Myocyte (in vitro differentiated cells): Measurements from ENCODE around the gene MRPL2. TPM values are rescaled to one million over a fixed set of nuclear protein-coding genes. Genes with fewer than 3 reads are reported as not detected.
A peak's percentile ranks its signal among the peaks of the same experiment; 100 is the strongest.
"Not testable (repeated sequence)": the region's sequence is repeated elsewhere in the genome, so short reads cannot be mapped to it uniquely, and the experiment has no call there.

Experiments
- DNase-seq: peaks from one replicate; pipeline ENCODE4 v3.0.0-alpha.2; 2012; ENCODE audit warnings: low read depth
- total RNA-seq: library from RNA; depleted of rRNA; stranded (reverse); fragments of >200 nt; gene quantifications from 2 replicates; pipeline ENCODE4 v1.2.3, GENCODE V29; 2014

Gene MRPL2
- total RNA-seq, 1 donor from 2014 or later: 27.3 TPM

DNA sequence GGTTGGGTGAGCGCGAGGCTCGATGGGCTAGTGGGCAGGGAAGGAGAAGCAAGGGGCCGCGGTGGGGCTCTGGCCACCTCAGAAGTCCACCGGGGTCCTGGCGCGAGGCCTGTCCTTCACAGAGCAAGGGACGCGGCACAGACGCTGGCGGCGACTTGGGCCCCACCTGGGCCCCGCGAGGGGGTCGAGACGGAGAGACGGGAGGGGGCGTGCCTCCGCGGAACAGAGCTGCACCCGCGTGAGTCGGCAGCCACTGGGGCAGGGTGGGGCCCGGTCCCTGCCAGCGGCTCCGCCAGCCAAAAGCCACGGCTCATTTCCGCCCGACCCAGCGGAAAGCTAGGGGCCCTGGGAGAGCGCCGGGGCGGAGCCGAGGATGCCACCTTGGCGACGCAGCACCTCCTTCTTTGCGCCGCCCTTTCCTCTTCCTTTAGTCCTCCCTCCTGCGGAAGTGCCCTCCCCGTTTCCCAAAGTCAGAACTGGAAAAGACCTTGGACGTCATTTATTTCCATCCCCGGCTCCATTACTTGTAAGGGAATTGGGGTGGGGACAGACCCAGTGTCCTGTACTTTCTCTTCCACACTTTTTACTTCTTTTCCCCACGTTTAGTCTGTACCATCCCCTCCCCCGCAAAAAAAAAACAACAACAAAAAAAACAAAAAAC lies 5.6 kb downstream of the MRPL2 start, which contains the start of gene CUL7:
TSS of gene CUL7 (minus strand) at position 307 of the 661 bp plus-strand sequence. CDS start 1,063 bp downstream, outside the sequence.
- DNase-seq: peak; percentile 96

DNA sequence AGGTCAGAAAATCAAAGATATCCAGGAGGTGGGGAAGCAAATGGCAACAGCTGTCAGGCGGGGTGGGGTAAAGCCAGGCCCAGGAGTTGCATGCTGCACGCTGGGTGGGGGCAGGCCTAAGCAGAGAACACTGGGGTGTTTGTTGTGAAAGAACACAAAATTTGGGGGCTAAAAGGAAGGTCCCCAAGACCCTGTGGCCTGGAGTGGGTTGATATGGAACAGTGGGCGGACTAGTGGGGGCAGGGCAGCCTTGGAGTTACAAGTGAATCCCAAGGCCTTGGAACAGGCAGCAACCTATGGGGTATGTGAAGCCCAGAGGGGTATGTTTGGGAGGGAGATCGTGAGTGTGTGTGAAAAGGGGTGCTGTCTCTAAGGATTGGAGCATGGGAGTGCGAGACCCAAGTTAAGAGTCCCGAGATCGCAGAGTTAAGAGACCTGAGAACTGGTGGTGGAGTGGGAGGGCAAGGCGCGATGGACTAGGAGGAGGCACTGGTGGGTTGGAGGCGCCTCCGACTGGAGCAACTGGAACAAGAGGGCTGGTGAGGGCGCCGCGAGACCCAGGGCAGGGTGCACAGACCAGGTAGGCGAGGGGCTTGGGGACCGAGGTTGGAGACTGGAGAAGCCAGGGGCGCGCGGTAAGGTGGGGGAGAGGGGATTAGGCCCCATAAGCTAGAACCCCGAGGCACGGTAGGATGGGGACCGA lies 6.2 kb downstream of the MRPL2 start:
- DNase-seq: peak; percentile 68

DNA sequence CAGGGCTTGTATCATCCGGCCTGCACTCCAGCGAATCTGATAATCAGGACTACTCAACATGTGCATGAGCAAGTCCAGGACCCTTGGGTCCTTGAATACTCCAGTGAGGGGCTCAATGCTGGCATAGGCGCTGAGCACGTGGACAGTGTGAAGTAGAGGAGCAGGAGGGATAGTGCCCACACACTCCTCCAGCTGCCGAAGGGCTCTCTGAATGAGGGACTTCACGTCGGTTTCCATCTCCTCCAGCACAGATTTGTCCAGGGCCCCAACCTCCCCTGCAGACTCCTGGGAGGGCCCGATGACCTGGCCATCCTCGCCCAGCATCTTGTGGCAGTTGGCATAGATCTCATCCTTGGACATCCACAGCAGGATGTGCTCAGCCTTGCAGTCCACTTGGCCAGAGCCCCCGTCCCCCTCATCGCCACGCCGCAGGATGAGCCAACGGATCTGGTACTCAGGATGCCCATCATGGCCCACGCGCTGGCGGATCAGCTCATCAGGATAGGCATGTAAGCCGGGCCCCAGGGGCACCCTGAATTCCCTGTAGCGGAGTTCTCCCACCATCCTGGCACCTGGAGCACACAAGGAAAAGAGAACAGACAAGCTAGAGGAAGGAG lies 6.9 kb downstream of the MRPL2 start:
- no peak for DNase-seq

DNA sequence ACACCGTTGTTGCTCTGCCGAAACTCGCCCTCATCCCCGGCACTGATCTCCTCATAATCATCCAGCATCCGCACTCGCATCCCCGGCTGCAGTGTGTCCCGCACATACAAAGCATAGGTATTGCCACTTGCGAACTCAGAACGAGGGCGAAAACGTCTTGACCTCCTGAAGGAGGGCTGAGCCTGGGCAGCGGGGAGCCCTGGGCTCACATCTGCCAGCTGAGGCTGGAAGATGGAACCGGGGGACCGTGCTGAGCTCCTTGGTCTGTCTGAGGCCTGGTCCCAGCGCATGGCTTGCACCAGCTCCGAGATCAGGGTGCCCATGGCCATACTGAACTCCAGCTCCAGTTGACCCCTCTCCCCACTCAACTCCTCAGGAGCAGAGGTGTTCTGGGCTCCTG lies 8.3 kb downstream of the MRPL2 start:
- no peak for DNase-seq

DNA sequence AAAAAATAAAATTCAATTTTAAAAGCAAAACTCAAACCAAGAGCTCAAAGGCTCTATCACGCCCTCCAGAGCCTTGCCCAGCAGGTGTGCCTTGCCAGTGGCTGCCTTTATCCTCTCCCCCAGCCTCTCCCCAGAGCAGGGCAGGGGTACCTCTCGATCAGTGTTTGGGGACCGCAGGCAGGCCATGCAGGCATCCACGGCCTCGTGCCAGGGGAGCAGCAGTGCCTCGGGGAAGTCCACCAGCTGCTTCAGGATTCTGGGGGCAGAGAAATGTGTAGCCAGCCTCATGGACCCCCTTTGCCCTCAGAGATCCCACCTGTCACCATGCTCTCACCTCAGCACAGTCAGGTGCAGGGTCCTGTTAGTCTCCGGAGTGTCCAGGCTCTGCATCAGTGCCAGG lies 11.2 kb downstream of the MRPL2 start:
- DNase-seq: no peak

DNA sequence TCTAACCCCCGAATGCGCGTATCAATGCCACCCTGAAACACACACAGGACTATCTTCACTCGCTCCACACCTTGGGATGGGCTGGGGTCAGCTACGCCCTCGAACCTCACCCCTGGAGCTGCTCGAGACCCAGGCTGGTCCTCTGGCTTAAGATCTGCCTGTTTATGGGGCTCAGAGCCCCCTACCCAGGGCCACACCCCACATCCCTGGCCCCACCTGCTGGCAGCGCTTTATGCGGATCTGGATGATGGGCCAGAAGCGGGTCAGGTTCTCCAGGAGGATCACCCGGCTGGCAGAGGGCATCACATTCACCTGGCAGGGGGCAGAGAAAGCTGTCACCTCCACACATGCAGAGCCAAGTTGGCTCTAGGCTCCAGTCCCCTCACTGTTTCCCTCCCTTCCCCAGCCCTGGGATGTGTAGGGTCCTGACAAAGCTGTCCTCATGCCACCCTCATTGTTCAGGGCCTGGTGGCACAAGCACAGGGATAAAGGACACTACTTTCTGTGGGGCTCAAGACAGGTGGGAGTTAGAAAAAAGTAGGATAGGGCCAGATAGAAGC lies 13.8 kb downstream of the MRPL2 start:
- no peak for DNase-seq

DNA sequence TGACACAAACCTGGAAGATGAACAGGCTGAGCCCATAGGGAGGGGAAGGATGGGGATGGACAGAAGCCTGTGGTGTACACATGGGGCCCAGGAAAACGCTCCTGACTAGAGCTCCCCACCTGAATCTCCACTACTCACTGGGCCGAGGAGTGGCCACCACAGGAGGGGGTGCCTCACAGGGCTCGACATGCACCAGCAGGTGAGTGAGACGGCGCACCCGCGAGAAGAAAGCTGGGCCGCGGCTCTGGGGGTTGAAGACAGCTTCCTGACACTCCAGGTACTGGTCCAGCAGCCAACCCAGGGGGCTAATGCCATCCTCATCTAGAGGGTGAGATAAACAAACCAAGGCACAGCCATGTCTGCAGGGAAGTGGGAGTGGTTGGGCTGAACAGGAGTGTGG lies 15.9 kb downstream of the MRPL2 start:
- no peak for DNase-seq

DNA sequence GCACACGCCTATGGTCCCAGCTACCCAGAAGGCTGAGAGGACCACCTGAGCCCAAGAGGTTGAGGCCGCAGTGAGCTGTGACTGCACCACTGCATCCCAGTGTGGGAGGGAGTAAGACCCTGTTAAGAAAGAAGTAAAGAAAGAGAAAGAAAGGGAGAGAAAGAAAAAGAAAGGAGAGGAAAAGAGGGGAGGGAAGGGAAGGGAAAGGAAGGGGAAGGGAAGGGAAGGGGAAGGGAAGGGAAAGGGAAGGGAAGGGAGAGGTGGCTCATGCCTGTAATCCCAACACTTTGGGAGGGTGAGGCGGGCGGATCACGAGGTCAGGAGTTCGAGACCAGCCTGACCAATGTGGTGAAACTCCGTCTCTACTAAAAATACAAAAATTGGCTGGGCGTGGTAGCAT lies 17.8 kb downstream of the MRPL2 start:
- DNase-seq: not testable (repeated sequence)

DNA sequence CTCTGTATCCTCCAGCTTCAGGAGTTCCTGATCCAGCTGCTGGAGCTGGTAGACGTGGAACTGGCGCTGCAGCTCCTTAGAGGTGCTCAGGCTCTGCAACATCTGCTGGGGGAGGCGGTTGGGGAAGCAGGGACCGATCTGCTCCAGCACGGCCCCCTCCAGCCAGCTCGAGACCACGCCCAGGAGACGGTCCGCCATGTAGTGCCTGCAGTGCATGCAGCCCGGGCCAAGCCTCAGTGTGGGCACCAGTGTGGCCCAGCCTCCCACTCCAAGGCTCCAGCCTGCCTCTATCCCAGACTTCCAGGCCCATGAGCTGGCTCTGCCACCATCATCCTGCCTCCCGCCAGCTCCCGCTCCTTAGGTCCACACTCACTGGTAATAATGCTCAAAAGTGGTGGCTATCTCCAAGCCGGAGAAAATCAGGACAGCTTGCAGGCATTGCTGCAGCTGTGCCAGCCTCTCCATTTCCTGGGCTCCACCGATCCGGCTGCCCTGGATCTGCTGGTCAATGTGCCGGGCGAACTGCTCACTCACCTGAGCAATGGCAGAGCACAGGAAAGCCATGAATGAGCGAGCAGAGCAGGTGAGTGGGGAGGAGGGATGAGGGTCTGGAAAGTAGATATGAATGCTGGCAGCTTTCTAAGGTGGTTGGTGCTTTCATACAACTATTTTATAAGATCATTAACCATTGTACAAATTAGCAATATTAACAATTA lies 18.5 kb downstream of the MRPL2 start:
- DNase-seq: no peak

DNA sequence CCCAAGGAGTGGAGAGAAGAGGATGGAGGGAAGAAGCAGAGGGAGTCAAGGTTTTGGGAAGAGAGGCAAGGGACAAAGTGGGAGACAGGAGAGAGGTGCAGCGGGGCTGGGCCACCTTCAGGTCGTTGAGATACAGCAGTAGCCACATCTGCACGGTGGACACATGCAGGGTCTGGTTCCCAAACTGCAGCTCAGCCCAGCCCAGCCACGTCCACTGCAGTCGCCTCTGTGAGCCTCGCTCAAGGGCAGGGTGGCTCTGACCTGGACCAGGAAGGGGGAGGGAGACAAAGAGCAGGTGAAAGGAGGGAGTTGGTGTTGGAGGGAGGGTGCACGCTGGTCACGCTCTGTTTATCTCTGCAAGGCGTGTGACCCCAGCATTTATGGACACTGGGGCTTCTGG lies 20.5 kb downstream of the MRPL2 start:
- no peak for DNase-seq

DNA sequence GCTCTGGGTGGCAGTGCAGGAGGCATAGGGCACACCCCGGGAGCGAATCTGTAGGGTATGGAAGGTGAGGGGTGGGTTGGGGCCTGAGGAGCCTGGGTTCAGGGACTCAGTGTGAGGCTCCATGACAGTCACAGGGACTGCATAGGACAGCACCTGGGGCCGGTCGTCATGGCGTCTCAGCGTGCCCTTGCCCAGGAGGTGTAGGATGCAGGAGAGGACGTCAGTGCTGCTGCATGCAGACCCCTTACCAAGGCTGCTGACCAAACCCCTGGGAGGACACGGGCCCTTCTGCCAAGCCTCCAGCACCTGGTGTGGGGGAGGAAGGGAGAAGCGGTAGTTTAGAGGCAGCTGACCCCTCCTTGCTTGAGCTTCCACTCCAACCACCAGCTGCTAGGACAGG lies 21.5 kb downstream of the MRPL2 start:
- no peak for DNase-seq

DNA sequence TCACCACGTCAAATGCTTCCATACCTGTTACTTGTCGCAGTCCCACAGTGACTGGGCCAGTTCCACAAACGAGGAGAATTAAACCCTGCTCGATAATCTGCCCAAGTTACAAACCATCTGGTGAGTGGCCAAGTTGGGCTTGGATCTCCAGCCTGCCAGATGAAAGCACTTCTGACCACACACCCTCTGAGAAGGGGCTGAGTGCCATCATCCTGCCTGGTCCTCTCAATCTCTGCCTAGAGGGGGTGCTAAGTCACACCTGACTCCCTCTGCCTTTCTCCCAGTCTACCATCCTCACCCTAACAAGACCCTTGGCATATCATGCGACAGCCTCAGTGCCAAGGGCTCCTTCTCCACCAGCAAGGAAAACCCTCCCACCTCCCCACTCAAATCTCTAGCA lies 22.0 kb downstream of the MRPL2 start:
- no peak for DNase-seq

DNA sequence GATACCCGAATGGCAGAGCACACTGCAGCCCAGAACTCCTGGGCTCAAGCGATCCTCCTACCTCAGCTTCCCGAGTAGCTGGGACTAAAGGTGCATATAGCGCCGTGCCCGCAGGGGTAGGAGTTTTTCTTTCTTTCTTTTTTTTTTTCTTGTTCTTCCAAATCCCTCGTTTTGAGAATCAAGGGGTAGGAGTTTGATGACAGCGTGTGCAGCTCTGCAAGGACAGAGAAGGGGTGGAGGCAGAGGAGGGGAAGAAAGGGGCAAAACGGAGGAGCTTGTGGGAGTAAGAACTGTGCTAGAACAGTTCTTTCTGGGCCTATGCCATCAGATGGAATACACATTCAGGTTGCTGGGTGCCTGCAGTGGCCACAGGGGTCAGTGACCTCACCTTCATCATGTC lies 22.5 kb downstream of the MRPL2 start:
- DNase-seq: no peak

DNA sequence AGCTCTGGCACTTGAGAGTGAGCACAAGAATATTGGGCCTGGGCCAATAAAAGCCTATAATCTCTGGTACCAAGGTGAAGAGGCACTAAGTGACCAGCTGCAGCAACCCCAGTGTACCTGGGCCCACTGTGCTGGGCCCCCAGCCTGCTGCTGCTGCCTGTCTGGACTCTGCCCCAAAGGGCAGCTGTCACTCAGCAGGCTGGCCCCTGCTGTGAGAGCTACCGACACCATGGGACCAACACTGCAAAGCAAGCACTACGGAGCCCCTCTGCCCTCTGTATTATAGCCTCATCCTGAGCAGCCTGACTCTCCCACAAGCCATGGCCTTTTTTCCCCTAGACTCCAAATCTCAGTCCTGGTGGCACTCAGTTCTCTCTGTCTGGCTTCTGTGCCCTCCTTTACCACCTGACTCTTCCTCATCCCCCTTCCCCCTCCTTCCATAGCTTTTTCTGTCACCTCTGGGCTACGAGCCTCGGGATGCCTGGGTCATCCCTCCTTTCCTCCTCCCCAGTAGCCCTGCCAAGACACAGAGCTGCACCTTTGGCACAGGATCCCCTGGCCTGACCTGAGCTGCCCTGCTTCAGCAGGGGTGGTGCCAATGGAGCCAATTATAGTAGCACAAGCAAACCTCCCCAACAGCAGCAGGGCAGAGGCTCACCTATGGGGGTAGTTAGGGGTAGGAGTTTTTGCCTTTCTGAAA lies 23.6 kb downstream of the MRPL2 start:
- DNase-seq: no peak

DNA sequence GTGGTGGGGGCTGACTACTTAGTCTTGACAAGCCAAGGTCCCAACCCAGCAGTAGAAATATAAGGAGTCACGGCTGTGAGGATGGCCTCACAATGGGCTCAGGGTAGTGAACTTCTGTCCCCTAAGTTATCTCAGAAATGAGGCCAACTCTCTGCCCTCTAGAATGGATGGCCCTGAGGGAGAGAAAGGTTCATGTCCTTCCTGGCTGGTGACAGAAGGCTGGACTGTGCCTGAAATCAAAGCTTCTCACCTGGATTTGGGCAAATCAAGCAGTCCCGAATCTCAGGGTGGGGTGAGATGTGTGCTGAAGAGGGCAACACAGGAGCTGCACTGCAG lies 25.1 kb downstream of the MRPL2 start:
- DNase-seq: no peak

DNA sequence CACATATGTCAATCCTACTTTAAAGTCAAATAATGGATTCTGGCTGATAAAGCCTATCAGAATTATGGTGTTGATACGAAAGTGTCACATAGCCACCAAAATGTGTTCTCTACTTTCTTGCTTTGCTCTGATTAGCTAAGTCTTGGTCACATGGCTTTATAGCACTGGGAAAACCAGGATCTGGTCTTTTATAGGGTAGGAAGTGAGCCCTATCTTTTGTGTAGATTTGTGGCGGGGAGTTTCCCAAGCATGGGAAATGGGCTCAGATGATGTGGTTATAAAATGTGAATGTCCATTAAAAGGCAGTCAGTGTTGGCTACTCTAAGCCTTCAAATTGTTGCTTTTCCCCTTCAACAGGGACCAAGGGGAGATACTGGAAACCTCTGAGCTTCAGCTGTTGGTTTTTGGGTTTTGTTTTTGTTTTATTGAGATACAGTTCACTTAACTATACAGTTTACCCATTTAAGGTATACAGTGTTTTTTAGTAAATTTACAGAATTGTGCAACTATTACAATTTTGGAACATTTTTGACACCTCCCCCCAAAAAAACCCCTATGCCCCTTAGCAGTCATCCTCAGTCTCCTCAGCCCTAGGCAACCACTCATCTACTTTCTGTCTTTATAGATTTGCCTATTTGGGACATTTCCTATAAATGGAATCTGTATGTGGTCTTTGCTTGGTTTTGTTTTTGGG lies 25.6 kb downstream of the MRPL2 start:
- no peak for DNase-seq

DNA sequence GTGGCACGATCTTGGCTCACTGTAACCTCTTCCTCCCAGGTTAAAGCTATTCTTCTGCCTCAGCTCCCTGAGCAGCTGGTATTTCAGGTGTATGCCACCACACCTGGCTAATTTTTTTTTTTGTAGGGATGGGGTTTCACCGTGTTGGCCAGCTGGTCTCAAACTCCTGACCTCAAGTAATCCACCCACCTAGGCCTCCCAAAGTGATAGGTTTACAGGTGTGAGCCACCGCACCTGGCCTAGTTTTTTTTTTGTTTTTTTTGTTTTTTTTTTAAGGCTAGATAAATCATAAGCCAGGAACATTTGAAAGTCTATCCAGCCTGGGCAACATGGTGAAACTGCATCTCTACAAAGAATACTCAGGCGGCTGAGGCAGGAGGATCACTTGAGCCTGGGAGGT lies 26.9 kb downstream of the MRPL2 start:
- DNase-seq: no peak

DNA sequence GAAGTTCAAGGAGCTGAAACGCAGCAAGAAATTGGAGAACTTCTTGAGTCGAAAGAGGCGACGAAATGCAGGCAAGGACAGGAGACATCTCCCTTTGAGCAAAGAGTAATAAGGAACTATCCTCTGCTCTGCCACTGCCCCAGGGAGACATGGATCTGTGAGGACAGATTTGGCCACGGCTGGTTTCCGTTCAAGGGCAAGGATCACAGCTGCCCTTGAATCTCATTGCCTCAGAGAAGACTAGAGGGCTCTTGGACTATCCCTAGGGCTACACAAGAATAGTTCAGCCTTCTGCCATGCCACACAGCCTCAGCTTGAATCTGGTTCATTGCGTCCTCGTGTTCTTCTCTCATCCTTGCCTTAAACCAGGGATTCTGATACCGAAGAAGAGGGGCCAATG lies 30.1 kb downstream of the MRPL2 start:
- DNase-seq: peak; percentile 12

DNA sequence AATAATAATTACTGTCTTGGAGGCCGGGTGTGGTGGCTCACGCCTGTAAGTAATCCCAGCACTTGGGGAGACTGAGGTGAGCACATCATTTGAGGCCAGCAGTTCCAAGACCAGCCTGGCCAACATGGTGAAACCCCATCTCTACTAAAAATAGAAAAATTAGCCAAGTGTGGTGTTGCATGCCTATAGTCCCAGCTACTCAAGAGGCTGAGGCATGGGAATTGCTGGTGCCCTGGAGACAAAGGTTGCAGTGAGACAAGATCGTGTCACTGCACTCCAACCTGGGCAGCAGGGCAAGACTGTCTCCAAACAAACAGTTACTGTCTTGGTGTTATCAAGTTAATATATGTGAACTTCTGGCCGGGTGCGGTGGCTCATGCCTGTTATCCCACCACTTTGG lies 32.9 kb downstream of the MRPL2 start:
- DNase-seq: peak; percentile 44

DNA sequence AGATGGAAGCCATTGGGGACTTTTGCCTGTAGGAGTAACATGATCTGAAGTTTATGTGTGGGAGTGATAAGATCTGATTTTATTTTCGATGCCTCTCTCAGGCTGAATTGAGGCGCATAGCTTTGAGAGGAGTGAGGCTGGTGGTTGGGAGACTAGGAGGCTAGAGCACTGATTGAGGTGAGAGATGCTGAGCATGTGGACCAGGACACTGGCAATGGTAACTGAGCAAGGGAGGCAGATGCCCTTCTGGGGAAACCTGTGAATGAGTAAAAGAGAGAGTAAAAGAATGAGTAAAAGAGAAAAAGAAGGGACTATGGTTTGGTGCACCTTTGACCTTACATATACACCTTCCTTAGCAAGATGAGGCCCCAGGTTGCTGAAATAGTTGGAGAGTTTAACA lies 34.8 kb downstream of the MRPL2 start:
- no peak for DNase-seq
